ENCODE data around the gene MRC2. TPM values are rescaled to one million over a fixed set of nuclear protein-coding genes. Genes with fewer than 3 reads are reported as not detected.

The MRC2 gene
- total RNA-seq, 4 donors from 2014 or later = 23.3 to 59.8 (median 39.9) TPM

DNA sequence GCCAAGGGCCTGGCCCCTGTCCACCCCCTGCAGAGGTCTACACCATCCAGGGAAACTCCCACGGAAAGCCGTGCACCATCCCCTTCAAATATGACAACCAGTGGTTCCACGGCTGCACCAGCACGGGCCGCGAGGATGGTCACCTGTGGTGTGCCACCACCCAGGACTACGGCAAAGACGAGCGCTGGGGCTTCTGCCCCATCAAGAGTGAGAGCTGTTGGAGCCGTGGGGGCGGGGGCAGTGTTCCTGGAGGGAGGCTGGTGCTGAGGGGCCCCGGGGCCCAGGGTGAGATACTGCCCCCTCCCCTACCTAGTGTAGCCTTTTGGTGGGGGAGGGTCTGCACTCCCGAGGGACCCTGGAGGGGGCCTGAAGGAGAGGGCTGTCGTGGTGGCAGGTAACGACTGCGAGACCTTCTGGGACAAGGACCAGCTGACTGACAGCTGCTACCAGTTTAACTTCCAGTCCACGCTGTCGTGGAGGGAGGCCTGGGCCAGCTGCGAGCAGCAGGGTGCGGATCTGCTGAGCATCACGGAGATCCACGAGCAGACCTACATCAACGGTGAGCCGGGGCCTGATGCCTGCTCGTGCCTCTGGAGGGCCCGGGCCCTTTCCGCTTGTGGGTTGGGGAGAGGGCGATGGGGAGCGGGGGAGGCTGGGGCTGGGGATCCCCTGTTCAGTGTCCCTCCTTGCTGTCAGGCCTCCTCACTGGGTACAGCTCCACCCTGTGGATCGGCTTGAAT lies 38.8 kb downstream of the MRC2 start:
- H3K36me3 ChIP-seq = no peaks in the 10 kb centered on the region
- H3K4me3 ChIP-seq = no peak overlapping the region
- 100% methylated on average over 1 of the region's 30 CpGs; no CpG with 5 or more reads in 1 of the 2 donors for WGBS, 2 donors (ENCODE audit: low coverage in 1 of 2)
- no peaks in the 10 kb centered on the region for H3K4me1 ChIP-seq
- no peak overlapping the region for H3K27ac ChIP-seq
- H3K9me3 ChIP-seq = peaks cover 0 to under 1% (median 0%) of the 10 kb centered on the region in 3 donors
- ATAC-seq = no peak
- TF ChIP-seq POLR2AphosphoS5 (IDR thresholded peaks at IDR 0.05) (no peak), POLR2A (IDR thresholded peaks at IDR 0.05) (no peak), EP300 (IDR thresholded peaks at IDR 0.05) (no peak)
- TF ChIP-seq, protein P1, sequence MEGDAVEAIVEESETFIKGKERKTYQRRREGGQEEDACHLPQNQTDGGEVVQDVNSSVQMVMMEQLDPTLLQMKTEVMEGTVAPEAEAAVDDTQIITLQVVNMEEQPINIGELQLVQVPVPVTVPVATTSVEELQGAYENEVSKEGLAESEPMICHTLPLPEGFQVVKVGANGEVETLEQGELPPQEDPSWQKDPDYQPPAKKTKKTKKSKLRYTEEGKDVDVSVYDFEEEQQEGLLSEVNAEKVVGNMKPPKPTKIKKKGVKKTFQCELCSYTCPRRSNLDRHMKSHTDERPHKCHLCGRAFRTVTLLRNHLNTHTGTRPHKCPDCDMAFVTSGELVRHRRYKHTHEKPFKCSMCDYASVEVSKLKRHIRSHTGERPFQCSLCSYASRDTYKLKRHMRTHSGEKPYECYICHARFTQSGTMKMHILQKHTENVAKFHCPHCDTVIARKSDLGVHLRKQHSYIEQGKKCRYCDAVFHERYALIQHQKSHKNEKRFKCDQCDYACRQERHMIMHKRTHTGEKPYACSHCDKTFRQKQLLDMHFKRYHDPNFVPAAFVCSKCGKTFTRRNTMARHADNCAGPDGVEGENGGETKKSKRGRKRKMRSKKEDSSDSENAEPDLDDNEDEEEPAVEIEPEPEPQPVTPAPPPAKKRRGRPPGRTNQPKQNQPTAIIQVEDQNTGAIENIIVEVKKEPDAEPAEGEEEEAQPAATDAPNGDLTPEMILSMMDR (IDR thresholded peaks at IDR 0.05) = no peak
- H3K27me3 ChIP-seq = no peaks in the 10 kb centered on the region

DNA sequence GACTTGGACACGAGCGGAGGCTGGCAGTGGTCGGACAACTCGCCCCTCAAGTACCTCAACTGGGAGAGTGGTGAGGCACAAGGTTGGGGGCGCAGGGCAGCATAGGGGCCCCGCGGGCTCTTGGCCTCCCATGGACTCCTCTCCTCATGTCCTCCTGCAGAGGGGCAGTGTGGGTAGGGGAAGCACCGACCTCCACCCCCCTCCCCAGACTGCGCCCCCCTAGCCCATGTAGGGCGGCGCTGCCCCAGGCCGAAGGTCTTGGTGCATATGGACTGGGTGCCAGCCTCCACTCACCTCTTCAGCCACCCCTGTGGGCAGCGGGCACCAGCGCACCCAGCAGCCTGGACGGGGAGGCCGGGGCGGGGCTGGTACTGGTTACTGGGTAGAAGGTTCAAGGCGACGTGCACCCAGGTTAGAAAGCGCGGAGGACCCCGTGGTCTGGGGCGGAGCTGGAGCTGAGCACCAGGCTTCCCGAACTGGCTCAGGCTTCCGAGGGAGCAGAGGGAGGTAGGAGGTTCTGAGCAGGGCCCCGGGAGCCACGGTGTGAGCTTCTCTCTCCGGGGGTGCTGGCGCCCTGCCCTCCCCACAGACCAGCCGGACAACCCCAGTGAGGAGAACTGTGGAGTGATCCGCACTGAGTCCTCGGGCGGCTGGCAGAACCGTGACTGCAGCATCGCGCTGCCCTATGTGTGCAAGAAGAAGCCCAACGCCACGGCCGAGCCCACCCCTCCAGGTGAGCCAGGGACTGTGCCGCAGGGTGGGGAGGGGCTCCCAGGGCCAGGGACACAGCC lies 39.5 kb downstream of the MRC2 start:
- Histone ChIP-seq H3K27me3 (no peaks in the 10 kb centered on the region), H3K27ac (no peak overlapping the region), H3K4me1 (peaks cover 0 to 3% (median 0%) of the 10 kb centered on the region in 3 donors), H3K4me3 (no peak overlapping the region), H3K36me3 (no peaks in the 10 kb centered on the region), H3K9me3 (no peaks in the 10 kb centered on the region)
- WGBS, 2 donors (ENCODE audit: low coverage in 1 of 2) = no CpG with 5 or more reads among the region's 40 CpGs
- ATAC-seq = no peak
- TF ChIP-seq, protein P1 (IDR thresholded peaks at IDR 0.05) = no peak
- no peak for TF ChIP-seq POLR2A (IDR thresholded peaks at IDR 0.05)
- TF ChIP-seq EP300 (IDR thresholded peaks at IDR 0.05) = no peak
- no peak for TF ChIP-seq POLR2AphosphoS5 (IDR thresholded peaks at IDR 0.05)

DNA sequence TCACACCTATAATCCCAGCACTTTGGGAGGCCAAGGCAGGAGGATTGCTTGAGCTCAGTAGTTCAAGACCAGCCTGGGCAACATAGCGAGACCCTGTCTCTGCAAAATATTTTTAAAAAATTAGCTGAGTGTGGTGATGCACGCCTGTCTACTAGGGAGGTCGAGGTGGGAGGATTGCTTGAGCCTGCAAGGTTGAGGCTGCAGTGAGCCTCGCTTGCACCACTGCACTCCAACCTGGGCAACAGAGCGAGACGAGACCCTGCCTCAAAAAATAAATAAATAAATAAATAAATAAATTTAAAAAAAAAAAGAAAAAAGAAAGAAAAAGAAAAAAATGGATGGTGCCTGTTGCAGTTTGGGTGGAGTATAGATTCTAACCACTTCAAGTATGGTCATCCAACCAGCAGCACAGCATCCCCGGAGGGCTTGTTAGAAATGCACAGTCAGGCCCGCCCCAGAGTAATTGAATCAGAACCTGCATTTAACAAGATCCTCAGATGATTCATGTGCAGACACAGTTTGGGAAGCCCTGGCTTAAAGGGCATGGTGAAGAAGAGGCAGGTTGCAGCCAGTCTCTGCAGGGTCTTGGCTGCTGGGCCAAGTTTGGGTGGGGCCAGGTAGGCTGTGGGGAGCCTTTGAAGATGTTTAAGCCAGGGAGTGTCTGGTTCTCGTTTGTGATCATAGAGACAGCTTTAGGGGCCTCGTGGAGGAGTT lies 40.8 kb downstream of the MRC2 start:
- Histone ChIP-seq H3K36me3 (no peaks in the 10 kb centered on the region), H3K27me3 (no peaks in the 10 kb centered on the region), H3K27ac (no peak overlapping the region), H3K4me1 (peaks cover 0 to 6% (median 0%) of the 10 kb centered on the region in 3 donors), H3K9me3 (no peaks in the 10 kb centered on the region), H3K4me3 (no peak overlapping the region)
- no peak for ATAC-seq
- WGBS, 2 donors (ENCODE audit: low coverage in 1 of 2) = 74 to 92% methylated on average over 2 to 4 of the region's 10 CpGs
- TF ChIP-seq, protein P1 (IDR thresholded peaks at IDR 0.05) = no peak

DNA sequence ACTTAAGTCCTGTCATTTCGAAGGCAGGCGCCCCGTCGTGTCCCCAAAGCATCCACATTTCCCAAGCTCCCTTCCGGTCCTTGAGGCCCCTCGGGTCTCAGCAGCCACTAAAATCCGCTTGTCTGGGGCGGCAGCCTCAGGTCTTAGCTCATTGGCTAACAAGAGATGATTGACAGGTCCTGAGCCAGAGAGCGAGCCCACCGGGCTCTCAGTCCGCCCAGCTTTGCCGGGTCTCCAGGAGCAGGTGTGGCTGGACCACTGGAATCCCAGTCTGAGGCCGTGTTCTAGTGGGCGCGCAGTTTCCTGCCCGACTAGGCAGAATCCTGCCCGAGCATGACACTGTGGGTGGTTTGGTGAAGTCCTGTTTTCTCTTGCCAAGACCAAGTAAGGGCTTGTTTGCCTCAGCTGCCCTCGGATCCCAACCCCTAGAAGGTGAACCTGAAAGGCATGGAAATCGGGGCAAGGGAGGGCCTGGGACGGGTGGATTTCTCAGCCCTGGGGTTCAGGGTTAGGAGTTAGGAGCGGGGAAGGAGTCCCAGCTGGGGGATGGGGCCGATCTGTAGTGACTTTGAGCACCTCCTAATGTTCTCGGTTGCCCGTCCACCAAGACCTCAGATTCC lies 42.8 kb downstream of the MRC2 start:
- no peak for TF ChIP-seq POLR2A (IDR thresholded peaks at IDR 0.05)
- no peak for TF ChIP-seq EP300 (IDR thresholded peaks at IDR 0.05)
- TF ChIP-seq POLR2AphosphoS5 (IDR thresholded peaks at IDR 0.05) = no peak
- TF ChIP-seq, protein P1 (IDR thresholded peaks at IDR 0.05) = no peak
- no peak for ATAC-seq
- H3K27ac ChIP-seq = no peak overlapping the region
- no peaks in the 10 kb centered on the region for H3K27me3 ChIP-seq
- no peaks in the 10 kb centered on the region for H3K36me3 ChIP-seq
- 71% methylated on average over 7 of the region's 24 CpGs; no CpG with 5 or more reads in 1 of the 2 donors for WGBS, 2 donors (ENCODE audit: low coverage in 1 of 2)
- peaks cover 0 to 23% (median 0%) of the 10 kb centered on the region in 3 donors for H3K4me1 ChIP-seq
- no peaks in the 10 kb centered on the region for H3K9me3 ChIP-seq
- no peak overlapping the region for H3K4me3 ChIP-seq

Measured in gastroesophageal sphincter (tissue), 4 donors.